ENCODE results near the gene WDR43.

DNA sequence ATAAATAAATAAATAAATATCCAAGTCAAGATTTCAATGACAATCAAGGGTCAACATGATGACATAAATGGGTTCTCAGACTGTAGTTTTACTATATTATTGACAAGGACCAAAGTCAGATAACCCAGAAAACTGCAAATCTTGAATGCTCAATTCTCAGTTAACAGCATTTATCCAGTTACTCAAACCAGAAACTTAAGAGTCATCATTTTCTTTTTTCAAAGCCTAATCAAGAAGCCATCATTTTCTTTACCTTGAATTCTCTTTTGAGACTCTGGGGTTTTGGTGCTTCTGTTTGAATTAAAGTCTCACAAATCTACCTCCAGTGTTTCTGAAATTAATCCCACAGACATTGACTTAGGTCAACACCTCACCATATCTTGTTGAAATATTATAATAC is 38.5 kb upstream of the WDR43 start:
- TF ChIP-seq POLR2A (IDR thresholded peaks at IDR 0.05): no peak
- TF ChIP-seq, protein P1, sequence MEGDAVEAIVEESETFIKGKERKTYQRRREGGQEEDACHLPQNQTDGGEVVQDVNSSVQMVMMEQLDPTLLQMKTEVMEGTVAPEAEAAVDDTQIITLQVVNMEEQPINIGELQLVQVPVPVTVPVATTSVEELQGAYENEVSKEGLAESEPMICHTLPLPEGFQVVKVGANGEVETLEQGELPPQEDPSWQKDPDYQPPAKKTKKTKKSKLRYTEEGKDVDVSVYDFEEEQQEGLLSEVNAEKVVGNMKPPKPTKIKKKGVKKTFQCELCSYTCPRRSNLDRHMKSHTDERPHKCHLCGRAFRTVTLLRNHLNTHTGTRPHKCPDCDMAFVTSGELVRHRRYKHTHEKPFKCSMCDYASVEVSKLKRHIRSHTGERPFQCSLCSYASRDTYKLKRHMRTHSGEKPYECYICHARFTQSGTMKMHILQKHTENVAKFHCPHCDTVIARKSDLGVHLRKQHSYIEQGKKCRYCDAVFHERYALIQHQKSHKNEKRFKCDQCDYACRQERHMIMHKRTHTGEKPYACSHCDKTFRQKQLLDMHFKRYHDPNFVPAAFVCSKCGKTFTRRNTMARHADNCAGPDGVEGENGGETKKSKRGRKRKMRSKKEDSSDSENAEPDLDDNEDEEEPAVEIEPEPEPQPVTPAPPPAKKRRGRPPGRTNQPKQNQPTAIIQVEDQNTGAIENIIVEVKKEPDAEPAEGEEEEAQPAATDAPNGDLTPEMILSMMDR (IDR thresholded peaks at IDR 0.05): no peak
